K562 (cell line): ENCODE results near the gene ANKRD65. TPM values are rescaled to one million over a fixed set of nuclear protein-coding genes. Genes with fewer than 3 reads are reported as not detected.

Experiments
- BCL6 ChIP-seq: fragments of 250-450 bp; sonication (Bioruptor Pico); IDR thresholded peaks from 2 replicates; pipeline ENCODE4 v1.4.0; 2020
- FOS ChIP-seq: IDR thresholded peaks from 3 replicates; pipeline ENCODE4 v1.6.1; 2011; ENCODE audit not compliant: insufficient read length; ENCODE audit errors: extremely low read depth
- HOXB6 ChIP-seq: fragments of 250-450 bp; sonication (Bioruptor Pico); IDR thresholded peaks from 2 replicates; pipeline ENCODE4 v1.5.1; 2022; ENCODE audit warnings: mild to moderate bottlenecking, borderline replicate concordance
- KAT2B ChIP-seq: IDR thresholded peaks from one replicate; pipeline ENCODE4 v1.6.1; 2012; ENCODE audit warnings: low read depth, mild to moderate bottlenecking, control low read depth, inconsistent platforms, low read length, moderate library complexity
- KDM2B ChIP-seq: fragments of 250-450 bp; sonication (Bioruptor Pico); IDR thresholded peaks from 2 replicates; pipeline ENCODE4 v1.8.0; 2021; ENCODE audit warnings: mild to moderate bottlenecking, moderate library complexity
- NCOA1 ChIP-seq: fragments of 450-650 bp; IDR thresholded peaks from 2 replicates; pipeline ENCODE4 v1.6.1; 2016; ENCODE audit warnings: low read depth
- NONO ChIP-seq, 2 experiments: fragments of 200-400 bp in 1 of 2; fragments of 450-650 bp in 1 of 2; formaldehyde crosslinking in 1 of 2; IDR thresholded peaks; 2 replicates each; pipeline ENCODE4 v1.6.1; 2017; ENCODE audit warnings: low read depth in 2 of 2, mild to moderate bottlenecking in 2 of 2, moderate library complexity in 2 of 2, low read length in 1 of 2
- RBFOX2 ChIP-seq: fragments of 200-400 bp; formaldehyde crosslinking; IDR thresholded peaks from 2 replicates; pipeline ENCODE4 v1.6.1; 2017; ENCODE audit warnings: low read depth, mild to moderate bottlenecking, low read length, moderate library complexity
- RBM34 ChIP-seq: fragments of 200-400 bp; formaldehyde crosslinking; IDR thresholded peaks from 2 replicates; pipeline ENCODE4 v1.6.1; 2018; ENCODE audit warnings: low read length, borderline replicate concordance; ENCODE audit not compliant: insufficient read depth
- TCF7 ChIP-seq: sonication (generic); IDR thresholded peaks from 2 replicates; pipeline ENCODE4 v1.6.1; 2016; ENCODE audit warnings: antibody characterized with exemption, borderline replicate concordance
- TRIM28 ChIP-seq: fragments of 450-650 bp; IDR thresholded peaks from 2 replicates; pipeline ENCODE4 v1.6.1; 2017
- polyA plus RNA-seq, 8 experiments: library from polyadenylated mRNA; depleted of rRNA in 4 of 8; stranded (reverse) in 5 of 8; unstranded in 3 of 8; fragments of >200 nt; fragmentation: Nextera tagmentation in 2 of 8; fragmentation: Illumina TruSeq in 1 of 8; extraction: Ambion mirVana in 2 of 8; extraction: Trizol in 1 of 8; gene quantifications; 2 replicates each; pipeline versions ENCODE4 v1.2.1 to v1.2.3, GENCODE V29; 2011 to 2014; ENCODE audit warnings: inconsistent platforms in 1 of 8, missing spikeins in 1 of 8
- total RNA-seq, 7 experiments: library from RNA; depleted of rRNA in 6 of 7; stranded (reverse); fragments of >200 nt in 6 of 7; fragmentation: Illumina TruSeq in 2 of 7; extraction: Trizol in 2 of 7; gene quantifications; 2 replicates each; pipeline versions ENCODE4 v1.2.1 to v1.2.3, GENCODE V29; 2011 to 2021; ENCODE audit warnings: low replicate concordance in 1 of 7
- TF ChIP-seq, protein P1 (sequence below): fragments of 200-600 bp; sonication (generic); IDR thresholded peaks from one replicate; pipeline ENCODE4 v1.6.1; 2012; ENCODE audit warnings: mild to moderate bottlenecking, low read depth, low read length, inconsistent platforms
- TF ChIP-seq, protein P2 (sequence below): sonication (generic); formaldehyde crosslinking; IDR thresholded peaks from 2 replicates; pipeline ENCODE4 v1.9.0; 2022; ENCODE audit warnings: mild to moderate bottlenecking, missing genetic modification reagents
- TF ChIP-seq, protein P3 (sequence below): fragments of 250-450 bp; sonication (Bioruptor Pico); IDR thresholded peaks from 2 replicates; pipeline ENCODE4 v1.8.0; 2021; ENCODE audit warnings: borderline replicate concordance, mild to moderate bottlenecking, moderate library complexity; ENCODE audit not compliant: poor library complexity, severe bottlenecking

The ANKRD65 gene
- total and polyA plus RNA-seq, 9 of the 15 experiments (the other 6 are each of a cell fraction or from before 2014, with no cell fraction given), result not detected

DNA sequence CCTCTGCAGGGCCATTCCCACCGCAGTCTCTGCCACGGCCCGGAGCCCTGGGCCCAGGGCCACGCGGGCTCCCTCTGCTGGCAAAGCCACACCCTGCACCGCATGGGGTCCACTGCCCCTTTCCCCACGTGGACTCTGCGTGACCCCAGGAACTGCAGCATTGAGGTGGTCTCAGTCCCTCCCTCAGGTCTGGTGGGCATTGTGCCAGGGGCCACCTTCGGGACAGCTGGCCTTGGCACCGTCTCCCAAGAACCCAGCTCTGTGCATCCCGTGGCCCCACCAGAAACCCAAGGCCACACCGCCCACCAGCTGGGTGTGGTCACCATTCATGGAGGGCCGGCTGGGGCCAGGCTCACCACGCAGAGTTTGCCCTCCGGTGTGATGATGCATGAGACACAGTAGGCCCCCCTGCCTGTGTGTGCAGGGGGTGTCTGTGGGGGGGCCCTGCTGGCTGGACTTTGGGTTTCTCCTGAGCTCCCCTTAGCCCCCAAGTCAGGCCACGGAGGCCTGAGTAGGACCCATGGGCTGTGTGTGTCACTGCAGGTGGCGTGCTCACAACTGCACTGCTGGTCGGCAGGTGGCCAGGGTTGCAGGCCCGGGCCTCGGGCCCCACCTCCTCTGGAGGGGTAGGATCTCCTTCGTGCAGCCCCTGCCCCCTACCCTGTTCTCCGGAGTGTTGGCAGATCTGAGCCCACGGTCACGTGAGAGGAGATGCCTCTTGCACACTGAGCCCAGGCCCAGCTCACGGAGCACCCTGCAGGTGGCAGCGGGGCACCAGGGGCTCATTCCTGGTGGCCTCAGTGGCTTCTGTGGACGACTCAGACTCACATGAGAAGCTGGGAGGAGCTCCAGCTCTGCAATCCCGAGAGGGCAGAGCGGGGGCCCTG, 20.2 kb upstream of the ANKRD65 start (continued):
- TF ChIP-seq, protein P1, sequence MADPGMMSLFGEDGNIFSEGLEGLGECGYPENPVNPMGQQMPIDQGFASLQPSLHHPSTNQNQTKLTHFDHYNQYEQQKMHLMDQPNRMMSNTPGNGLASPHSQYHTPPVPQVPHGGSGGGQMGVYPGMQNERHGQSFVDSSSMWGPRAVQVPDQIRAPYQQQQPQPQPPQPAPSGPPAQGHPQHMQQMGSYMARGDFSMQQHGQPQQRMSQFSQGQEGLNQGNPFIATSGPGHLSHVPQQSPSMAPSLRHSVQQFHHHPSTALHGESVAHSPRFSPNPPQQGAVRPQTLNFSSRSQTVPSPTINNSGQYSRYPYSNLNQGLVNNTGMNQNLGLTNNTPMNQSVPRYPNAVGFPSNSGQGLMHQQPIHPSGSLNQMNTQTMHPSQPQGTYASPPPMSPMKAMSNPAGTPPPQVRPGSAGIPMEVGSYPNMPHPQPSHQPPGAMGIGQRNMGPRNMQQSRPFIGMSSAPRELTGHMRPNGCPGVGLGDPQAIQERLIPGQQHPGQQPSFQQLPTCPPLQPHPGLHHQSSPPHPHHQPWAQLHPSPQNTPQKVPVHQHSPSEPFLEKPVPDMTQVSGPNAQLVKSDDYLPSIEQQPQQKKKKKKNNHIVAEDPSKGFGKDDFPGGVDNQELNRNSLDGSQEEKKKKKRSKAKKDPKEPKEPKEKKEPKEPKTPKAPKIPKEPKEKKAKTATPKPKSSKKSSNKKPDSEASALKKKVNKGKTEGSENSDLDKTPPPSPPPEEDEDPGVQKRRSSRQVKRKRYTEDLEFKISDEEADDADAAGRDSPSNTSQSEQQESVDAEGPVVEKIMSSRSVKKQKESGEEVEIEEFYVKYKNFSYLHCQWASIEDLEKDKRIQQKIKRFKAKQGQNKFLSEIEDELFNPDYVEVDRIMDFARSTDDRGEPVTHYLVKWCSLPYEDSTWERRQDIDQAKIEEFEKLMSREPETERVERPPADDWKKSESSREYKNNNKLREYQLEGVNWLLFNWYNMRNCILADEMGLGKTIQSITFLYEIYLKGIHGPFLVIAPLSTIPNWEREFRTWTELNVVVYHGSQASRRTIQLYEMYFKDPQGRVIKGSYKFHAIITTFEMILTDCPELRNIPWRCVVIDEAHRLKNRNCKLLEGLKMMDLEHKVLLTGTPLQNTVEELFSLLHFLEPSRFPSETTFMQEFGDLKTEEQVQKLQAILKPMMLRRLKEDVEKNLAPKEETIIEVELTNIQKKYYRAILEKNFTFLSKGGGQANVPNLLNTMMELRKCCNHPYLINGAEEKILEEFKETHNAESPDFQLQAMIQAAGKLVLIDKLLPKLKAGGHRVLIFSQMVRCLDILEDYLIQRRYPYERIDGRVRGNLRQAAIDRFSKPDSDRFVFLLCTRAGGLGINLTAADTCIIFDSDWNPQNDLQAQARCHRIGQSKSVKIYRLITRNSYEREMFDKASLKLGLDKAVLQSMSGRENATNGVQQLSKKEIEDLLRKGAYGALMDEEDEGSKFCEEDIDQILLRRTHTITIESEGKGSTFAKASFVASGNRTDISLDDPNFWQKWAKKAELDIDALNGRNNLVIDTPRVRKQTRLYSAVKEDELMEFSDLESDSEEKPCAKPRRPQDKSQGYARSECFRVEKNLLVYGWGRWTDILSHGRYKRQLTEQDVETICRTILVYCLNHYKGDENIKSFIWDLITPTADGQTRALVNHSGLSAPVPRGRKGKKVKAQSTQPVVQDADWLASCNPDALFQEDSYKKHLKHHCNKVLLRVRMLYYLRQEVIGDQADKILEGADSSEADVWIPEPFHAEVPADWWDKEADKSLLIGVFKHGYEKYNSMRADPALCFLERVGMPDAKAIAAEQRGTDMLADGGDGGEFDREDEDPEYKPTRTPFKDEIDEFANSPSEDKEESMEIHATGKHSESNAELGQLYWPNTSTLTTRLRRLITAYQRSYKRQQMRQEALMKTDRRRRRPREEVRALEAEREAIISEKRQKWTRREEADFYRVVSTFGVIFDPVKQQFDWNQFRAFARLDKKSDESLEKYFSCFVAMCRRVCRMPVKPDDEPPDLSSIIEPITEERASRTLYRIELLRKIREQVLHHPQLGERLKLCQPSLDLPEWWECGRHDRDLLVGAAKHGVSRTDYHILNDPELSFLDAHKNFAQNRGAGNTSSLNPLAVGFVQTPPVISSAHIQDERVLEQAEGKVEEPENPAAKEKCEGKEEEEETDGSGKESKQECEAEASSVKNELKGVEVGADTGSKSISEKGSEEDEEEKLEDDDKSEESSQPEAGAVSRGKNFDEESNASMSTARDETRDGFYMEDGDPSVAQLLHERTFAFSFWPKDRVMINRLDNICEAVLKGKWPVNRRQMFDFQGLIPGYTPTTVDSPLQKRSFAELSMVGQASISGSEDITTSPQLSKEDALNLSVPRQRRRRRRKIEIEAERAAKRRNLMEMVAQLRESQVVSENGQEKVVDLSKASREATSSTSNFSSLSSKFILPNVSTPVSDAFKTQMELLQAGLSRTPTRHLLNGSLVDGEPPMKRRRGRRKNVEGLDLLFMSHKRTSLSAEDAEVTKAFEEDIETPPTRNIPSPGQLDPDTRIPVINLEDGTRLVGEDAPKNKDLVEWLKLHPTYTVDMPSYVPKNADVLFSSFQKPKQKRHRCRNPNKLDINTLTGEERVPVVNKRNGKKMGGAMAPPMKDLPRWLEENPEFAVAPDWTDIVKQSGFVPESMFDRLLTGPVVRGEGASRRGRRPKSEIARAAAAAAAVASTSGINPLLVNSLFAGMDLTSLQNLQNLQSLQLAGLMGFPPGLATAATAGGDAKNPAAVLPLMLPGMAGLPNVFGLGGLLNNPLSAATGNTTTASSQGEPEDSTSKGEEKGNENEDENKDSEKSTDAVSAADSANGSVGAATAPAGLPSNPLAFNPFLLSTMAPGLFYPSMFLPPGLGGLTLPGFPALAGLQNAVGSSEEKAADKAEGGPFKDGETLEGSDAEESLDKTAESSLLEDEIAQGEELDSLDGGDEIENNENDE, result no peak
- TF ChIP-seq FOS, result no peak
- TF ChIP-seq BCL6, result no peak
- 0 out of 4 replicates have a peak, but pooled peaks of 1 of the 2 experiments have one; percentile 51 for TF ChIP-seq NONO (IDR thresholded peaks at IDR 0.05; ENCODE audit: low read depth in 2 of 2, low read length in 1 of 2)
- TF ChIP-seq RBFOX2, result peak; percentile 31; the same call in 1 of the 2 replicates
- no peak for TF ChIP-seq NCOA1
- TF ChIP-seq TRIM28, result no peak; the same call in 1 of the 2 replicates
- TF ChIP-seq KAT2B, result no peak
- TF ChIP-seq, protein P2, sequence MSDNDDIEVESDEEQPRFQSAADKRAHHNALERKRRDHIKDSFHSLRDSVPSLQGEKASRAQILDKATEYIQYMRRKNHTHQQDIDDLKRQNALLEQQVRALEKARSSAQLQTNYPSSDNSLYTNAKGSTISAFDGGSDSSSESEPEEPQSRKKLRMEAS (CRISPR knock-in tag), result peak; percentile 99
- no peak for TF ChIP-seq RBM34
- no peak for TF ChIP-seq HOXB6 (CRISPR knock-in tag)
- TF ChIP-seq, protein P3, sequence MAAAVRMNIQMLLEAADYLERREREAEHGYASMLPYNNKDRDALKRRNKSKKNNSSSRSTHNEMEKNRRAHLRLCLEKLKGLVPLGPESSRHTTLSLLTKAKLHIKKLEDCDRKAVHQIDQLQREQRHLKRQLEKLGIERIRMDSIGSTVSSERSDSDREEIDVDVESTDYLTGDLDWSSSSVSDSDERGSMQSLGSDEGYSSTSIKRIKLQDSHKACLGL (CRISPR knock-in tag), result no peak
- TF ChIP-seq KDM2B (CRISPR knock-in tag), result no peak
- no peak for TF ChIP-seq TCF7
